Measurements from ENCODE around the gene SMIM12.
"Not testable (repeated sequence)": the region's sequence is repeated elsewhere in the genome, so short reads cannot be mapped to it uniquely, and the experiment has no call there.

SMIM12 gene

GRCh38 chr1:34843392-34844251 is 15.9 kb downstream of the SMIM12 start:
- Mint-ChIP-seq H3K4me3 (no peak overlapping the region), H3K27me3 (no peaks in the 10 kb centered on the region), H3K4me1 (peaks cover 2% of the 10 kb centered on the region), H3K27ac (no peak overlapping the region), H3K36me3 (ENCODE audit: low read depth) (peaks cover 1% of the 10 kb centered on the region), H3K9me3 (no peaks in the 10 kb centered on the region)
- no peak for DNase-seq
- ATAC-seq = no peak

GRCh38 chr1:34842952-34843371 is 16.6 kb downstream of the SMIM12 start:
- Mint-ChIP-seq H3K36me3 (ENCODE audit: low read depth) (no peaks in the 10 kb centered on the region), H3K27me3 (no peaks in the 10 kb centered on the region), H3K4me1 (peaks cover 2% of the 10 kb centered on the region), H3K27ac (no peak overlapping the region), H3K9me3 (no peaks in the 10 kb centered on the region), H3K4me3 (no peak overlapping the region)
- no peak for DNase-seq
- ATAC-seq = no peak

GRCh38 chr1:34842073-34842472 is 17.5 kb downstream of the SMIM12 start:
- ATAC-seq = no peak
- Mint-ChIP-seq H3K27ac (no peak overlapping the region), H3K36me3 (ENCODE audit: low read depth) (no peaks in the 10 kb centered on the region), H3K4me1 (peaks cover 2% of the 10 kb centered on the region), H3K9me3 (no peaks in the 10 kb centered on the region), H3K27me3 (no peaks in the 10 kb centered on the region), H3K4me3 (no peak overlapping the region)
- DNase-seq = no peak

GRCh38 chr1:34840426-34840825 is 19.1 kb downstream of the SMIM12 start:
- Mint-ChIP-seq H3K27ac (no peak overlapping the region), H3K27me3 (no peaks in the 10 kb centered on the region), H3K36me3 (ENCODE audit: low read depth) (no peaks in the 10 kb centered on the region), H3K4me3 (no peak overlapping the region), H3K9me3 (no peaks in the 10 kb centered on the region), H3K4me1 (peaks cover 2% of the 10 kb centered on the region)
- ATAC-seq = no peak
- DNase-seq = no peak

- ATAC-seq (no peak), DNase-seq (no peak)
- no peak overlapping the region for H3K27ac Mint-ChIP-seq
- H3K4me3 Mint-ChIP-seq = no peak overlapping the region
- no peaks in the 10 kb centered on the region for H3K36me3 Mint-ChIP-seq (ENCODE audit: low read depth)
- peaks cover 2% of the 10 kb centered on the region for H3K4me1 Mint-ChIP-seq
- no peaks in the 10 kb centered on the region for H3K27me3 Mint-ChIP-seq
- no peaks in the 10 kb centered on the region for H3K9me3 Mint-ChIP-seq
These were observed 19.8 kb downstream of the SMIM12 start for GRCh38 chr1:34839526-34840305.

- no peaks in the 10 kb centered on the region for H3K27me3 Mint-ChIP-seq
- DNase-seq (no peak), ATAC-seq (no peak)
- no peaks in the 10 kb centered on the region for H3K9me3 Mint-ChIP-seq
- H3K27ac Mint-ChIP-seq = no peak overlapping the region
- H3K4me1 Mint-ChIP-seq = no peaks in the 10 kb centered on the region
- H3K36me3 Mint-ChIP-seq (ENCODE audit: low read depth) = no peaks in the 10 kb centered on the region
- H3K4me3 Mint-ChIP-seq = no peak overlapping the region
These were observed 25.8 kb downstream of the SMIM12 start for GRCh38 chr1:34833711-34834110.

GRCh38 chr1:34831721-34832246 is 27.8 kb downstream of the SMIM12 start:
- Mint-ChIP-seq H3K27me3 (no peaks in the 10 kb centered on the region), H3K4me3 (no peak overlapping the region), H3K36me3 (ENCODE audit: low read depth) (no peaks in the 10 kb centered on the region), H3K4me1 (no peaks in the 10 kb centered on the region), H3K27ac (no peak overlapping the region), H3K9me3 (no peaks in the 10 kb centered on the region)
- DNase-seq (no peak), ATAC-seq (no peak)

- Mint-ChIP-seq H3K9me3 (no peaks in the 10 kb centered on the region), H3K36me3 (ENCODE audit: low read depth) (no peaks in the 10 kb centered on the region), H3K4me3 (no peak overlapping the region), H3K27me3 (no peaks in the 10 kb centered on the region), H3K27ac (no peak overlapping the region), H3K4me1 (no peaks in the 10 kb centered on the region)
- DNase-seq (no peak), ATAC-seq (no peak)
These were observed 30.3 kb downstream of the SMIM12 start for GRCh38 chr1:34829250-34829649.

- no peak overlapping the region for H3K4me3 Mint-ChIP-seq
- no peak for ATAC-seq
- H3K4me1 Mint-ChIP-seq = no peaks in the 10 kb centered on the region
- H3K36me3 Mint-ChIP-seq (ENCODE audit: low read depth) = no peaks in the 10 kb centered on the region
- no peak for DNase-seq
- H3K9me3 Mint-ChIP-seq = no peaks in the 10 kb centered on the region
- no peaks in the 10 kb centered on the region for H3K27me3 Mint-ChIP-seq
- no peak overlapping the region for H3K27ac Mint-ChIP-seq
These were observed 30.9 kb downstream of the SMIM12 start for GRCh38 chr1:34828611-34829010.

- H3K9me3 Mint-ChIP-seq = no peaks in the 10 kb centered on the region
- H3K27me3 Mint-ChIP-seq = no peaks in the 10 kb centered on the region
- H3K27ac Mint-ChIP-seq = no peak overlapping the region
These were observed 32.1 kb downstream of the SMIM12 start for GRCh38 chr1:34827341-34827941.

GRCh38 chr1:34825455-34826091 is 34.0 kb downstream of the SMIM12 start:
- no peak overlapping the region for H3K27ac Mint-ChIP-seq
- no peaks in the 10 kb centered on the region for H3K4me1 Mint-ChIP-seq
- no peaks in the 10 kb centered on the region for H3K36me3 Mint-ChIP-seq (ENCODE audit: low read depth)
- ATAC-seq = no peak
- H3K4me3 Mint-ChIP-seq = no peak overlapping the region
- H3K27me3 Mint-ChIP-seq = no peaks in the 10 kb centered on the region
- no peaks in the 10 kb centered on the region for H3K9me3 Mint-ChIP-seq
- no peak for DNase-seq

More at GRCh38 chr1:34827341-34827941, 32.1 kb downstream of the SMIM12 start:
- H3K4me3 Mint-ChIP-seq = no peak overlapping the region
- H3K4me1 Mint-ChIP-seq = no peaks in the 10 kb centered on the region
- no peaks in the 10 kb centered on the region for H3K36me3 Mint-ChIP-seq (ENCODE audit: low read depth)
- ATAC-seq (no peak), DNase-seq (no peak)

GRCh38 chr1:34824817-34825454 is 34.6 kb downstream of the SMIM12 start:
- H3K9me3 Mint-ChIP-seq = no peaks in the 10 kb centered on the region
- H3K4me1 Mint-ChIP-seq = no peaks in the 10 kb centered on the region
- DNase-seq (no peak), ATAC-seq (no peak)
- no peaks in the 10 kb centered on the region for H3K27me3 Mint-ChIP-seq
- H3K27ac Mint-ChIP-seq = no peak overlapping the region
- no peaks in the 10 kb centered on the region for H3K36me3 Mint-ChIP-seq (ENCODE audit: low read depth)
- no peak overlapping the region for H3K4me3 Mint-ChIP-seq

GRCh38 chr1:34822202-34822601 is 37.3 kb downstream of the SMIM12 start:
- Mint-ChIP-seq H3K27me3 (no peaks in the 10 kb centered on the region), H3K4me3 (no peak overlapping the region), H3K4me1 (no peaks in the 10 kb centered on the region), H3K9me3 (no peaks in the 10 kb centered on the region), H3K36me3 (ENCODE audit: low read depth) (peaks cover 2% of the 10 kb centered on the region), H3K27ac (no peak overlapping the region)
- ATAC-seq (no peak), DNase-seq (no peak)

GRCh38 chr1:34818862-34819261 is 40.7 kb downstream of the SMIM12 start:
- H3K4me1 Mint-ChIP-seq; H3K9me3 Mint-ChIP-seq; H3K4me3 Mint-ChIP-seq; H3K27me3 Mint-ChIP-seq; H3K36me3 Mint-ChIP-seq (ENCODE audit: low read depth); H3K27ac Mint-ChIP-seq; ATAC-seq; DNase-seq: not testable (repeated sequence)

All from activated naive CD8-positive, alpha-beta T cell treated with anti-CD3 and anti-CD28 coated beads, Interleukin-2, amount 50 U/mL, for 24 hours (primary cell).